Measurements from ENCODE around the gene HADHA.

- TF ChIP-seq CTCF (conservative IDR thresholded peaks at IDR 0.05) (no peak), ZFX (IDR thresholded peaks at IDR 0.05) (no peak)
Measured at GRCh38 chr2:26187537-26188104, 56.8 kb downstream of the HADHA start.

Data from C4-2B (cell line).